Measurements from ENCODE around the gene SLC1A4.
"Not testable (repeated sequence)": the region's sequence is repeated elsewhere in the genome, so short reads cannot be mapped to it uniquely, and the experiment has no call there.

SLC1A4 gene

GRCh38 chr2:64995041-64995440 is 5.8 kb downstream of the SLC1A4 start:
- no peak for DNase-seq (ENCODE audit: low spot score)

- no peak for DNase-seq (ENCODE audit: low spot score)
Measured at GRCh38 chr2:64996871-64997307, 7.7 kb downstream of the SLC1A4 start.

- DNase-seq (ENCODE audit: low spot score), result no peak
Measured at GRCh38 chr2:64998658-64999061, 9.5 kb downstream of the SLC1A4 start.

GRCh38 chr2:64999754-65000153 is 10.6 kb downstream of the SLC1A4 start:
- no peak for DNase-seq (ENCODE audit: low spot score)

GRCh38 chr2:65000644-65001043 is 11.4 kb downstream of the SLC1A4 start:
- DNase-seq (ENCODE audit: low spot score), result no peak

- no peak for DNase-seq (ENCODE audit: low spot score)
Measured at GRCh38 chr2:65003037-65003436, 13.8 kb downstream of the SLC1A4 start.

- DNase-seq (ENCODE audit: low spot score), result not testable (repeated sequence)
Measured at GRCh38 chr2:65004232-65004631, 15.0 kb downstream of the SLC1A4 start.

GRCh38 chr2:65013776-65014175 is 24.6 kb downstream of the SLC1A4 start:
- no peak for DNase-seq (ENCODE audit: low spot score)

GRCh38 chr2:65015731-65016130 is 26.5 kb downstream of the SLC1A4 start:
- no peak for DNase-seq (ENCODE audit: low spot score)

GRCh38 chr2:65016789-65017188 is 27.6 kb downstream of the SLC1A4 start:
- no peak for DNase-seq (ENCODE audit: low spot score)

- DNase-seq (ENCODE audit: low spot score), result no peak
Measured at GRCh38 chr2:65017335-65017734, 28.1 kb downstream of the SLC1A4 start.

GRCh38 chr2:65018141-65018582 is 29.0 kb downstream of the SLC1A4 start:
- DNase-seq (ENCODE audit: low spot score), result no peak

- no peak for DNase-seq (ENCODE audit: low spot score)
Measured at GRCh38 chr2:65019010-65019409, 29.8 kb downstream of the SLC1A4 start.

- DNase-seq (ENCODE audit: low spot score), result no peak
Measured at GRCh38 chr2:65019675-65020195, 30.5 kb downstream of the SLC1A4 start.

- not testable (repeated sequence) for DNase-seq (ENCODE audit: low spot score)
Measured at GRCh38 chr2:65020251-65020650, 31.1 kb downstream of the SLC1A4 start.

GRCh38 chr2:65020943-65021528 is 31.8 kb downstream of the SLC1A4 start:
- DNase-seq (ENCODE audit: low spot score), result no peak

- DNase-seq (ENCODE audit: low spot score), result no peak
Measured at GRCh38 chr2:65021709-65022108, 32.5 kb downstream of the SLC1A4 start.

- no peak for DNase-seq (ENCODE audit: low spot score)
Measured at GRCh38 chr2:65022189-65022588, 33.0 kb downstream of the SLC1A4 start.

GRCh38 chr2:65023742-65024141 is 34.5 kb downstream of the SLC1A4 start:
- DNase-seq (ENCODE audit: low spot score), result no peak

- DNase-seq (ENCODE audit: low spot score), result peak; percentile 31
Measured at GRCh38 chr2:65024149-65024829, 35.1 kb downstream of the SLC1A4 start.

- DNase-seq (ENCODE audit: low spot score), result no peak
Measured at GRCh38 chr2:65025453-65026123, 36.4 kb downstream of the SLC1A4 start.

- no peak for DNase-seq (ENCODE audit: low spot score)
Measured at GRCh38 chr2:65026154-65026553, 37.0 kb downstream of the SLC1A4 start.
